Effector CD8-positive, alpha-beta T cell (primary cell): Measurements from ENCODE around the gene LMTK2.

Source experiments
- DNase-seq: peaks from one replicate; lab custom pipeline; 2025; lab: John Stamatoyannopoulos, UW

The LMTK2 gene

GRCh38 chr7:98203261-98203963 lies 96.8 kb downstream of the LMTK2 start:
- no peak for DNase-seq

DNA sequence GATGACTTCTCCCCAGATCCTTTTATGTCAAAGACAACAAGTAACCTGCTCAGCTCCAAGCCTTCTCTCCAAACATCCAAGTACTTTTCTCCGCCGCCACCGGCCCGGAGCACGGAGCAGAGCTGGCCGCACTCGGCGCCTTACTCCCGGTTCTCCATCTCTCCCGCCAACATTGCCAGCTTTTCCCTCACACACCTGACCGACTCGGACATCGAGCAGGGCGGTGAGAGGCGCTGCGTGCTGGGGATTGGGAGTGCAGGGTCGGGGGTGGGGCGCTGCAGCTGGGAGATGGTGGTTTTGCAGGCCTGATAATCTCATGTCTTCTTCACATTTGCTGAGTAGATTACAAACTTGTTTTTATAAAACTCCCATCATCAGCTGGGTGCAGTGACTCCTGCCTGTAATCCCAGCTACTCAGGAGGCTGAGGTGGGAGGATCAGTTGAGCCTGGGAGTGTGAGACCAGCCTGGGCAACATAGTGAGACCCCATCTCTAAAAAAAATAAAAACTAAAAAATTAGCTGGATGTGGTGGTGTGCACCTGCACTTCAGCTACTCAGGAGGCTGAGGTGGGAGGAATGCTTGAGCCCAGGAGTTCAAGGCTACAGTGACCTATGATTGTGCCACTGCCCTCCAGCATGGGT lies 97.4 kb downstream of the LMTK2 start:
- no peak for DNase-seq

- no peak for DNase-seq
Measured at GRCh38 chr7:98204670-98205069, 98.0 kb downstream of the LMTK2 start.

GRCh38 chr7:98205162-98205845 lies 98.6 kb downstream of the LMTK2 start:
- no peak for DNase-seq

DNA sequence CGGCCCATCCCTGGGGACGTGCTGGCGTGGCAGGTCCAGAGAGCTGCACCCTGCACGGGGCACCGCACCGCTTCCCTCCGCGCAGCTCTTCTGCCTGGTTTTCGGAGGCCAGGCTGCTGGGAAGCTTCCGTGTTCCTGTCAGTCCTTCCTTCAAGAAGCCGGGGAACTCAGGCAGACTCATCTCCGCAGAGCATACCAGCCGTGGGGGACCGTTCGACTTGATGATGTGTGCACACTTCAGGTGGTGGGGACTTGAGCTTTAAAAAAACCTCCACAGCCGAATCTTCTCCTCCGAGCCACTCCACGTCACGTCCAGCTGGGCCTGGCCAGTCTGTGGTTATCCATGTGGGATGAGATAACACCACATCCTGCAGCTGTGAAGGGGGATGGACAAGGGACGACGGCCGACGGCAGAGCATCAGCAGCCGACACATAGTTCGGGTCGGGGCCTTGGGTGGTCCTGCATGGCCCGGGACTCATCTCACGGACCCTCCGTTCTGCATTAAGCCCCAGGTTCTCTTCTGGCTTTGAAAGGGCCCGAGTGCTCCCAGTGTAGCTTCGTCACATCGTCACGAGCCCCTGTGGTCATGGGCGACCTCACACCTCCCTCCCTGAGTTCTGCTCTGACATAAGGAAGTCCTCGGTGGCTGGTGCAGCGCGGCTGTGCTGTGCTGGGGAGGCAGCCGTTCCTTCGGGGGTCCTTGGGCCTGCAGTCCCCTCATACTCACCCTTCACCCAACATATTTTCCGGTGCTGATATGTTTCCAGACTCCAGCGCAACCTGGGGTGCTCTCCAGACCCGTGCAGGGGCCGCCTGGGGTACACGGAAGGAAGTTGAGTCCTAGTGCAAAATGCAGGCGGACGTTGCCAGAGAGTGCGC lies 100.0 kb downstream of the LMTK2 start:
- DNase-seq, result no peak

DNA sequence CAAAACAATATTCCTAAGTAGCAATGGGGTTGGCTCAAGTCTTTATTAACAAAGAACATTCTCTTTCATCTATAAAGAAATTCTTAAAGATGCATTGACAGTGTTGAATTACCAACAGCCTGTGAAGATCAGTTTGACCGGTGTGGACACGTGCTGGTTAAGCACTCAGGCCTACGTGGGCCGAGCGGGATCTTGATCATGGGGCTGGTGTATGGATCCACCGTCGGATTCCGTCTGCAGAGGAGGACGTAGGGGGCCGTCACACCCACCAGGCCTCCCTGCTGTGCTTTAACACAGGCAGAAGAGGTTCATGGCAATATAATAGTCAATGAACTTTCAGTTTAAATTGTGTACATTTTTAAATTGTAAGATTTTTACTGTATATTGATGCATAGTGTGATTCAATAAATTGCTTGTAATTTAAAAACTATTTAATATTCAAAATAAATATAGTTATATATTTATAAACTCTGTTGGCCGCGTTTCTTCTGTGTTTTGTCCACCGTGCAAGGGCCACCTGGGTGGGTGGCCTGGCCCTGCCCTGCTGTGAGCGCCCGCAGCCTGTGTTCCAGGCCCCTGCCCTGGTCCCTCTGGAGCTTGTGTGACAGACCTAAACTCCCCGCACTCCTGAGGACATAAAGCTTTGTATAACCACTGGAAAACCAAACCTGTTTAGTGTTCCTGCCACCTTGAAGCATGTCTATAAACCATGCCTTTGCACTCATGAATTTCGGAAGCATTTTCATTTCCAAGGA lies 102.7 kb downstream of the LMTK2 start:
- no peak for DNase-seq

DNA sequence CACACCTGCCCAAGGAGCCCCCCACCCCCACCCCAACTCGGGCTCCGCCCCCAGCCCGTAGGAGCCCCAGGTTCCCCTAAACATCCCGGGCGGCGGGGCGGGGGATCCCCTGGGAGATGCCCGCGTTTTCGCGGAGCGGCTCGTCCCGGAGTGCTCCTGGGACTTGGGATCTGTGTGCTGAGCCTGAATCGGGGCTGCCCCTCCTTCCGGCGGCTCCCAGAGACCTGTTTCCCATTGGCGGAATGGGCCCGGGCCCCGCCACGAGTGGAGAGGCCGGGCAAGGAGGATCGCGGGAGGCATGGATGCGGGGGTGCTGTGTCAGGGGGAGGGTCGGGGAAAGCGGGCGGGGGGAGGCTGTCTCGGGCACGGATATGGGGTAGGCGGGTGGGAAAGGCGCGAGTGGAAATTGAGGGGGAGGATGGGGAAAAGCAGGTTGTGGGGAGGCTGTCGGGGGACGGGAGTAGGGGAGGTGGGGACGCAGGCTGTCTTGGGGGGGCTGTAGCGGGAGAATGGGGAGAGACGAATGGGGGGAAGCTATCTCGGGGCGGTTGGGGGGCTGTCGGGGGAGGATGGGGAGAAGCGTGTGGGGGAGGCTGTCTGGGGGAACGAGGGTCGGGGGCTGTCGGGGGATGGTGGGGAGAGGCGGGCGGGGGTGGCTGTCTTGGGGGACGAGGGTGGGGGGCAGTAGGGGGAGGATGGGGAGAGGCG lies 104.0 kb downstream of the LMTK2 start:
- DNase-seq, result no peak

DNA sequence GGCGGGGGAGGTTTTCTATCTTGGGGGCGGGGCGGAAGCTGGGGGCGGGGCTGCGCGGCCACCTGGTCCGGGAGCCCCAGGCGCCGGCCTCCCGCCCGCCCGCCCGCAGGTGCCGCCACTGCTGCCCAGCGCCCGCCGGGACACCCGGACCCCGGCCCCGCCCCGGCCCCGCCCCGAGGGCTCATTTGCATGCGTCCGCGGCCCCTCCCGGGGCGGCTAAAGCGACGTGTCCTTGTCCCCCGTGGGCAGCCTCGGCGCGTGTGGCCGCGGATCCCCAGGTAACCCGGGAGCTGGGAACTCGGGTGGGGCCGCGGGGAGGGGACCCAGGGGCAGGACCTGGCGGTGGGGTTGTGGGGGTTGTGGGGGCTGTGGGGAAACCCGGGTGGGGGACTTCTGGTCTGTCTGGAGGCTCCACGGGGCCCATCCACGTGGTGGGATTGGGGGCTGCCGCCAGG lies 104.6 kb downstream of the LMTK2 start, which contains the start of gene BHLHA15:
TSS of gene BHLHA15 (plus strand) at position 219 of the 455 bp plus-strand sequence. CDS start 871 bp downstream, outside the sequence.
- peak; percentile 36 for DNase-seq

- no peak for DNase-seq
Measured at GRCh38 chr7:98211676-98212531, 105.2 kb downstream of the LMTK2 start.

DNA sequence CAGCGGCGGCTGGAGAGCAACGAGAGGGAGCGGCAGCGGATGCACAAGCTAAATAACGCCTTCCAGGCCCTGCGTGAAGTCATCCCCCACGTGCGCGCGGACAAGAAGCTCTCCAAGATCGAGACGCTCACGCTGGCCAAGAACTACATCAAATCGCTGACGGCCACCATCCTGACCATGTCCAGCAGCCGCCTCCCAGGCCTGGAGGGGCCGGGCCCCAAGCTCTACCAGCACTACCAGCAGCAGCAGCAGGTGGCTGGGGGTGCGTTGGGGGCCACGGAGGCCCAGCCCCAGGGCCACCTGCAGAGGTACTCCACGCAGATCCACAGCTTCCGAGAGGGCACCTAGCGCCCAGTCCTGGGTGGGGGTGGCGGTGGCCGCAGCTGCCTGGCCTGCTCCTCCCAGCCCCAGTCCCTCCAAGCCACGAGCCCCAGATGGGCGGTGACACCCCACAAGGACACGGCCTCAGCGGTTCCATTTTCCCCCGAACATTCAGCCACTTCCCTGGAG lies 105.9 kb downstream of the LMTK2 start:
- DNase-seq, result no peak

GRCh38 chr7:98213296-98213887 lies 106.7 kb downstream of the LMTK2 start:
- no peak for DNase-seq

- no peak for DNase-seq
Measured at GRCh38 chr7:98213888-98214810, 107.5 kb downstream of the LMTK2 start.

- DNase-seq, result no peak
Measured at GRCh38 chr7:98214811-98215321, 108.2 kb downstream of the LMTK2 start.

GRCh38 chr7:98215561-98216495 lies 109.2 kb downstream of the LMTK2 start:
- no peak for DNase-seq

DNA sequence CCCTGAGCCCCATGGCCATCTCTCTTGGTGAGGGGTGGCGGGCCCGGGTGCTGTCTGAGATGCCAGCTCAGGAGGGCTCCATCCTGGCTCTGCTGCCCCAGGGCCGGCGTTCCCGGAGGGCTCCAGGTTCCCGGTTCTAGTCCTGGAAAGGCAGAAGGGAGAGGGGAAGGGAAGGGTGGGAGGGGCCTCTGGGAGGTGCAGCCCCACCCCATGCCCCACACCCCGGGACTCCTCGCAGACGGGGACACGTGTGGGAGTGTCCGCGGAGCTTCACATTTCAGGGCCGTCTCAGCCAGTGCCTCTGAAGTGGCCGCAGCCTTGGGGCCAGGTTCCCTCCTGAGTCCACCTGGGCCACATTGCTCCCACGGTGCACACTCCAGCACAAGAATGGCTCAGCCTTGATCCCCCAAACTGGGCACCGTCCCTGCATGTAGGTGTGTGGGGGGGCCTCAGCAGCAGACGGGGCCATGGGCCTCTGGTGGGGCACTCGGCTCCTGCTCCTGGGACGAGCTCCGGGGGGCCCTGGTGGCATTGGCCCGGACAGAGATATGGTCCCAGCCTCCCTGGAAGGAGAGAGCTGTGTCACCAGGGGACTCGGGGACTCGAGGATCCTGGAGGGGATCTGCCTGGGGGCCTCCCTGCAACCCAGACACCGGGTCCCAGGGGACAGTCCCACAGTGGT lies 110.4 kb downstream of the LMTK2 start:
- no peak for DNase-seq
